Epithelial cell of esophagus (primary cell): Measurements from ENCODE around the gene WWC2.

Experiments
- DNase-seq: peaks from one replicate; pipeline ENCODE4 v3.0.0; 2010; ENCODE audit warnings: low read depth
- H3K4me3 ChIP-seq: 2 replicates; pipeline ENCODE4 v1.5.1; 2011; ENCODE audit warnings: mild to moderate bottlenecking, low read length, control low read depth
- CTCF ChIP-seq: IDR thresholded peaks from 2 replicates; pipeline ENCODE4 v1.5.1; 2011; ENCODE audit warnings: low read depth, mild to moderate bottlenecking, low read length, control low read depth, inconsistent platforms; ENCODE audit not compliant: insufficient read depth; ENCODE audit errors: missing control alignments

The WWC2 gene

GRCh38 chr4:183256756-183257385 is 157.8 kb downstream of the WWC2 start:
- peak; percentile 81 for TF ChIP-seq CTCF
- H3K4me3 ChIP-seq, result no peak overlapping the region
- DNase-seq, result peak; percentile 43

- DNase-seq, result no peak
- no peak overlapping the region for H3K4me3 ChIP-seq
- no peak for TF ChIP-seq CTCF
These were observed 158.8 kb downstream of the WWC2 start for GRCh38 chr4:183257808-183258207.

GRCh38 chr4:183260491-183261151 is 161.6 kb downstream of the WWC2 start:
- H3K4me3 ChIP-seq, result no peak overlapping the region
- DNase-seq, result peak; percentile 27
- no peak for TF ChIP-seq CTCF

GRCh38 chr4:183261953-183262775 is 163.1 kb downstream of the WWC2 start:
- DNase-seq, result peak; percentile 82
- peak; percentile 89 for TF ChIP-seq CTCF

GRCh38 chr4:183262776-183263100 is 163.7 kb downstream of the WWC2 start:
- no peak for TF ChIP-seq CTCF
- DNase-seq, result no peak

More at GRCh38 chr4:183261953-183262775, 163.1 kb downstream of the WWC2 start:
- H3K4me3 ChIP-seq, result no peak overlapping the region

GRCh38 chr4:183263787-183264386 is 164.8 kb downstream of the WWC2 start:
- no peak overlapping the region for H3K4me3 ChIP-seq
- DNase-seq, result no peak
- TF ChIP-seq CTCF, result no peak

More at GRCh38 chr4:183262776-183263100, 163.7 kb downstream of the WWC2 start:
- no peak overlapping the region for H3K4me3 ChIP-seq
